Measurements from ENCODE around the gene RNF32. TPM values are rescaled to one million over a fixed set of nuclear protein-coding genes. Genes with fewer than 3 reads are reported as not detected.

Gene RNF32
- total RNA-seq, 1 experiment from 2014 or later: 2.2 TPM

DNA sequence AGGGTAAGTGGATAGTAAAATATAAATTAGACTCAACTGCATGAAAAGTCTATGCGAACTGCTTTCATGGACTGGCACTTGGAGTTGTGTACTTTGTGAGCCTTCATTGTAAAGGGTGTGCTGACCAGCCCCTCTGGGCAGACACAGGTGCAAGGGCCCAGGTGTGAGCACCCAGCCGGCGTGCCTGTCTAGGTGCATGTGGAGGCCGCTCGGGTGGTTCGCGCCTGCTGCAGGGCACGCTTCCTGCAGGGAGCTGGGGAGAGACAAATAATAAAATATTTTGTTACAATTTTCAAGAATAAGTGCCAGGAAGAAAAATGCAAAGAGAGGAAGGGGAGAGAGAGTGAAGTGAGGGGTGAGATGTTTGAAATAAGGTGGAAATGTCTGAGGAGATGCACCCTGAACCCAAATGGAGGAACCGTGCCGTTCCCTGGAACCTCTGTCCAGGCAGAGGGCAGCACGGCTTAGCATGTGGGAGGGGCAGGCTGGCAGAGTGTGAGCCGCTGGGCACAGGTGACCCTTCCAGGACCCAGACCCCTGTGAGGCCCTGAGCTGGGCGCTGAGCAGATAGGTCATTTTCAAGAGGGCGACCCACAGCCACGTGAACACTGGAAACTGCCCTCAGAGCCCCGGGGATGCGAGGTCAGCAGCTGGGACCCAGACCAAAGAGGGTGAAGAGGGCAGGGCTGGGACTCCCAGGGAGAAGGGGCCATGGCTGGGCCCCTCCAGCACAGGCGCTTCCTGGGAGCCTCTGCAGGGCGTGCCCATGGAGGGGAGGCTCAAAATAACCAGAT lies 28.7 kb downstream of the RNF32 start:
- Histone ChIP-seq H3K27ac (no peak overlapping the region), H3K79me2 (ENCODE audit: low read depth) (no peaks in the 10 kb centered on the region), H2AFZ (no peak overlapping the region), H3K9me3 (ENCODE audit: insufficient read depth, low read depth) (no peaks in the 10 kb centered on the region), H3K9me2 (ENCODE audit: insufficient read depth) (no peaks in the 10 kb centered on the region), H4K20me1 (ENCODE audit: insufficient read depth) (peaks cover 8% of the 10 kb centered on the region; the same call in 1 of the 2 replicates), H3K36me3 (ENCODE audit: low read depth) (no peaks in the 10 kb centered on the region), H3K4me1 (replicated peaks; ENCODE audit: insufficient read depth) (no peaks in the 10 kb centered on the region), H3K27me3 (ENCODE audit: insufficient read depth, low read depth) (no peaks in the 10 kb centered on the region), H3K4me3 (no peak overlapping the region), H3K4me2 (no peak overlapping the region), H3F3A (ENCODE audit: insufficient read depth, low read depth) (no peaks in the 10 kb centered on the region)
- CTCF ChIA-PET: no interaction called here
- POLR2A ChIA-PET (ENCODE audit: unreplicated experiment): no interaction called here
- intact Hi-C loops (cut with micrococcal nuclease; ENCODE audit: unreplicated experiment): no loop called here
- DNase-seq: no peak
- BruUV-seq (replicated peaks): no TSS peak
- TF ChIP-seq, protein P1, sequence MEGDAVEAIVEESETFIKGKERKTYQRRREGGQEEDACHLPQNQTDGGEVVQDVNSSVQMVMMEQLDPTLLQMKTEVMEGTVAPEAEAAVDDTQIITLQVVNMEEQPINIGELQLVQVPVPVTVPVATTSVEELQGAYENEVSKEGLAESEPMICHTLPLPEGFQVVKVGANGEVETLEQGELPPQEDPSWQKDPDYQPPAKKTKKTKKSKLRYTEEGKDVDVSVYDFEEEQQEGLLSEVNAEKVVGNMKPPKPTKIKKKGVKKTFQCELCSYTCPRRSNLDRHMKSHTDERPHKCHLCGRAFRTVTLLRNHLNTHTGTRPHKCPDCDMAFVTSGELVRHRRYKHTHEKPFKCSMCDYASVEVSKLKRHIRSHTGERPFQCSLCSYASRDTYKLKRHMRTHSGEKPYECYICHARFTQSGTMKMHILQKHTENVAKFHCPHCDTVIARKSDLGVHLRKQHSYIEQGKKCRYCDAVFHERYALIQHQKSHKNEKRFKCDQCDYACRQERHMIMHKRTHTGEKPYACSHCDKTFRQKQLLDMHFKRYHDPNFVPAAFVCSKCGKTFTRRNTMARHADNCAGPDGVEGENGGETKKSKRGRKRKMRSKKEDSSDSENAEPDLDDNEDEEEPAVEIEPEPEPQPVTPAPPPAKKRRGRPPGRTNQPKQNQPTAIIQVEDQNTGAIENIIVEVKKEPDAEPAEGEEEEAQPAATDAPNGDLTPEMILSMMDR (conservative IDR thresholded peaks at IDR 0.05): no peak
- TF ChIP-seq EZH2 (IDR thresholded peaks at IDR 0.05; ENCODE audit: low read depth): no peak

GRCh38 chr7:156673454-156673853 lies 32.9 kb downstream of the RNF32 start:
- Histone ChIP-seq H4K20me1 (ENCODE audit: insufficient read depth) (peaks cover 8% of the 10 kb centered on the region; the same call in 1 of the 2 replicates), H3K4me3 (no peak overlapping the region), H3K4me1 (replicated peaks; ENCODE audit: insufficient read depth) (no peaks in the 10 kb centered on the region), H3K27me3 (ENCODE audit: insufficient read depth, low read depth) (no peaks in the 10 kb centered on the region), H3K9me2 (ENCODE audit: insufficient read depth) (no peaks in the 10 kb centered on the region), H3K9me3 (ENCODE audit: insufficient read depth, low read depth) (no peaks in the 10 kb centered on the region), H2AFZ (no peak overlapping the region), H3K4me2 (no peak overlapping the region), H3F3A (ENCODE audit: insufficient read depth, low read depth) (no peaks in the 10 kb centered on the region), H3K27ac (no peak overlapping the region), H3K36me3 (ENCODE audit: low read depth) (no peaks in the 10 kb centered on the region), H3K79me2 (ENCODE audit: low read depth) (no peaks in the 10 kb centered on the region)
- no peak for DNase-seq
- BruUV-seq (replicated peaks): no TSS peak
- POLR2A ChIA-PET (ENCODE audit: unreplicated experiment): no interaction called here
- intact Hi-C loops (cut with micrococcal nuclease; ENCODE audit: unreplicated experiment): no loop called here
- no peak for TF ChIP-seq EZH2 (IDR thresholded peaks at IDR 0.05; ENCODE audit: low read depth)
- TF ChIP-seq, protein P1 (conservative IDR thresholded peaks at IDR 0.05): no peak
- CTCF ChIA-PET: no interaction called here

- no peaks in the 10 kb centered on the region for H3F3A ChIP-seq (ENCODE audit: insufficient read depth, low read depth)
- no TSS peak for BruUV-seq (replicated peaks)
- H3K4me3 ChIP-seq: no peak overlapping the region
- no peak overlapping the region for H2AFZ ChIP-seq
- CTCF ChIA-PET: no interaction called here
- DNase-seq: no peak
- H3K9me3 ChIP-seq (ENCODE audit: insufficient read depth, low read depth): no peaks in the 10 kb centered on the region
- H3K79me2 ChIP-seq (ENCODE audit: low read depth): no peaks in the 10 kb centered on the region
- TF ChIP-seq EZH2 (IDR thresholded peaks at IDR 0.05; ENCODE audit: low read depth): no peak
- TF ChIP-seq, protein P1 (conservative IDR thresholded peaks at IDR 0.05): no peak
- H3K27ac ChIP-seq: no peak overlapping the region
- no peaks in the 10 kb centered on the region for H3K27me3 ChIP-seq (ENCODE audit: insufficient read depth, low read depth)
- H3K9me2 ChIP-seq (ENCODE audit: insufficient read depth): no peaks in the 10 kb centered on the region
- no peaks in the 10 kb centered on the region for H3K4me1 ChIP-seq (replicated peaks; ENCODE audit: insufficient read depth)
- intact Hi-C loops (cut with micrococcal nuclease; ENCODE audit: unreplicated experiment): no loop called here
- POLR2A ChIA-PET (ENCODE audit: unreplicated experiment): no interaction called here
- no peaks in the 10 kb centered on the region for H3K36me3 ChIP-seq (ENCODE audit: low read depth)
- no peak overlapping the region for H3K4me2 ChIP-seq
- peaks cover 8% of the 10 kb centered on the region; the same call in 1 of the 2 replicates for H4K20me1 ChIP-seq (ENCODE audit: insufficient read depth)
Measured at GRCh38 chr7:156673902-156674301, 33.3 kb downstream of the RNF32 start.

Data from PC-9 (cell line).